H9 (cell line): ENCODE measurements around the gene PEAK3. TPM values are rescaled to one million over a fixed set of nuclear protein-coding genes. Genes with fewer than 3 reads are reported as not detected.

Experiments used
- DNase-seq: peaks from one replicate; pipeline ENCODE4 v3.0.0-alpha.2; 2017
- H2AFZ ChIP-seq: one replicate; pipeline ENCODE4 v1.6.1; 2013; ENCODE audit warnings: mild to moderate bottlenecking, low read length, control low read depth, moderate library complexity
- H2AK5ac ChIP-seq: 2 replicates; pipeline ENCODE4 v1.6.1; 2013; ENCODE audit warnings: low read length, control low read depth, mixed read lengths; ENCODE audit not compliant: insufficient read length
- H2BK120ac ChIP-seq: one replicate; pipeline ENCODE4 v1.6.1; 2013; ENCODE audit warnings: low read depth, mild to moderate bottlenecking, low read length, control low read depth, inconsistent platforms; ENCODE audit not compliant: poor library complexity, severe bottlenecking
- H2BK12ac ChIP-seq: 2 replicates; pipeline ENCODE4 v1.6.1; 2013; ENCODE audit warnings: low read length, control low read depth, mixed read lengths, low read depth; ENCODE audit not compliant: insufficient read length
- H2BK15ac ChIP-seq: 2 replicates; pipeline ENCODE4 v1.6.1; 2013; ENCODE audit warnings: low read depth, low read length, control low read depth
- H2BK20ac ChIP-seq: one replicate; pipeline ENCODE4 v1.6.1; 2013; ENCODE audit warnings: low read depth, mild to moderate bottlenecking, low read length, control low read depth, inconsistent platforms; ENCODE audit not compliant: poor library complexity, severe bottlenecking
- H2BK5ac ChIP-seq: 2 replicates; pipeline ENCODE4 v1.6.1; 2013; ENCODE audit warnings: low read length, control low read depth, mixed read lengths; ENCODE audit not compliant: insufficient read length
- H3K14ac ChIP-seq: 2 replicates; pipeline ENCODE4 v1.6.1; 2013; ENCODE audit warnings: low read length, control low read depth; ENCODE audit not compliant: insufficient read depth
- H3K18ac ChIP-seq: 2 replicates; pipeline ENCODE4 v1.6.1; 2013; ENCODE audit warnings: low read depth, mild to moderate bottlenecking, mixed read lengths, low read length, control low read depth; ENCODE audit not compliant: insufficient read length
- H3K23ac ChIP-seq: 2 replicates; pipeline ENCODE4 v1.6.1; 2013; ENCODE audit warnings: low read length, control low read depth, mixed read lengths, low read depth; ENCODE audit not compliant: insufficient read length
- H3K23me2 ChIP-seq: 2 replicates; pipeline ENCODE4 v1.6.1; 2013; ENCODE audit warnings: low read depth, mild to moderate bottlenecking, mixed read lengths, low read length, control low read depth; ENCODE audit not compliant: insufficient read length, poor library complexity, severe bottlenecking
- H3K27ac ChIP-seq: 2 replicates; pipeline ENCODE4 v1.5.1; 2013; ENCODE audit warnings: low read length, control low read depth, mixed read lengths, low read depth; ENCODE audit not compliant: insufficient read length
- H3K27me3 ChIP-seq: 2 replicates; pipeline ENCODE4 v1.6.1; 2013; ENCODE audit warnings: low read length, control low read depth, inconsistent platforms; ENCODE audit not compliant: insufficient read depth
- H3K4ac ChIP-seq: 2 replicates; pipeline ENCODE4 v1.6.1; 2013; ENCODE audit warnings: low read depth, mild to moderate bottlenecking, control low read depth, inconsistent platforms, low read length, moderate library complexity
- H3K4me1 ChIP-seq: 2 replicates; pipeline ENCODE4 v1.6.1; 2013; ENCODE audit warnings: low read length, control low read depth, inconsistent platforms; ENCODE audit not compliant: insufficient read depth
- H3K4me2 ChIP-seq: 2 replicates; pipeline ENCODE4 v1.6.1; 2013; ENCODE audit warnings: low read length, control low read depth, mixed read lengths; ENCODE audit not compliant: insufficient read length, insufficient read depth
- H3K56ac ChIP-seq: 2 replicates; pipeline ENCODE4 v1.6.1; 2013; ENCODE audit warnings: low read depth, mild to moderate bottlenecking, mixed read lengths, low read length, control low read depth; ENCODE audit not compliant: insufficient read length
- H3K79me1 ChIP-seq: 2 replicates; pipeline ENCODE4 v1.6.1; 2013; ENCODE audit warnings: low read depth, mild to moderate bottlenecking, moderate library complexity, low read length, control low read depth, inconsistent platforms; ENCODE audit not compliant: insufficient read depth, poor library complexity, severe bottlenecking
- H3K79me2 ChIP-seq: 2 replicates; pipeline ENCODE4 v1.6.1; 2013; ENCODE audit warnings: low read length, control low read depth, inconsistent platforms; ENCODE audit not compliant: insufficient read depth
- H3K9ac ChIP-seq: 2 replicates; pipeline ENCODE4 v1.6.1; 2013; ENCODE audit warnings: low read length, control low read depth, mixed read lengths; ENCODE audit not compliant: insufficient read length; ENCODE audit errors: extremely low read depth
- H3K9me3 ChIP-seq: one replicate; pipeline ENCODE4 v1.6.1; 2013; ENCODE audit warnings: low read depth, low read length, inconsistent platforms; ENCODE audit not compliant: control insufficient read depth
- H3T11ph ChIP-seq: one replicate; pipeline ENCODE4 v1.6.1; 2013; ENCODE audit warnings: mild to moderate bottlenecking, low read length, control low read depth, inconsistent platforms
- H4K20me1 ChIP-seq: one replicate; pipeline ENCODE4 v1.6.1; 2013; ENCODE audit not compliant: control insufficient read depth, insufficient read length, insufficient read depth
- H4K5ac ChIP-seq: 2 replicates; pipeline ENCODE4 v1.6.1; 2013; ENCODE audit warnings: low read depth, mild to moderate bottlenecking, mixed read lengths, low read length, control low read depth; ENCODE audit not compliant: insufficient read length
- H4K8ac ChIP-seq: replicated peaks from 2 replicates; pipeline ENCODE4 v1.6.1; 2013; ENCODE audit warnings: low read length, control low read depth, mixed read lengths, low read depth; ENCODE audit not compliant: insufficient read length
- H4K91ac ChIP-seq: 2 replicates; pipeline ENCODE4 v1.6.1; 2013; ENCODE audit warnings: low read depth, mild to moderate bottlenecking, moderate library complexity, mixed read lengths, low read length, control low read depth; ENCODE audit not compliant: insufficient read length
- H3K27ac Mint-ChIP-seq, 3 experiments: 2 replicates in 2 of 3; 3 replicates in 1 of 3; pipeline ENCODE4 v1.8.0; 2020 to 2021; ENCODE audit warnings: mixed read lengths in 3 of 3, mild to moderate bottlenecking in 1 of 3, moderate library complexity in 1 of 3
- H3K27me3 Mint-ChIP-seq: 2 replicates; pipeline ENCODE4 v1.8.0; 2021; ENCODE audit warnings: low read depth, mild to moderate bottlenecking, moderate library complexity, mixed read lengths
- H3K36me3 Mint-ChIP-seq, 3 experiments: 2 replicates in 2 of 3; 3 replicates in 1 of 3; pipeline ENCODE4 v1.8.0; 2020 to 2021; ENCODE audit warnings: low read depth in 3 of 3, mixed read lengths in 3 of 3; ENCODE audit not compliant: insufficient read depth in 1 of 3
- H3K4me1 Mint-ChIP-seq, 2 experiments: 2 replicates each; pipeline ENCODE4 v1.8.0; 2020; ENCODE audit warnings: mixed read lengths in 2 of 2
- H3K4me3 Mint-ChIP-seq, 2 experiments: 2 replicates in 1 of 2; 3 replicates in 1 of 2; pipeline ENCODE4 v1.8.0; 2020 to 2021; ENCODE audit warnings: mild to moderate bottlenecking in 2 of 2, mixed read lengths in 2 of 2, moderate library complexity in 1 of 2
- H3K9me3 Mint-ChIP-seq, 2 experiments: 2 replicates in 1 of 2; 3 replicates in 1 of 2; pipeline ENCODE4 v1.8.0; 2020; ENCODE audit warnings: mild to moderate bottlenecking in 2 of 2, mixed read lengths in 2 of 2, moderate library complexity in 1 of 2
- CTCF ChIP-seq: fragments of 200-600 bp; sonication (generic); conservative IDR thresholded peaks from 3 replicates; pipeline ENCODE4 v1.8.0; 2021; ENCODE audit warnings: antibody characterized with exemption, mild to moderate bottlenecking
- WGBS: extraction: QIAGEN DNeasy Blood & Tissue Kit; methylation state at CpG from one replicate; pipeline ENCODE4 v1.1.7; 2013; ENCODE audit warnings: missing lambda C conversion rate, low lambda C conversion rate, mixed read lengths; ENCODE audit not compliant: insufficient read length; ENCODE audit errors: extremely low coverage; 5-methylcytosine and 5-hydroxymethylcytosine counted together
- total RNA-seq: library from RNA; stranded (reverse); gene quantifications from 2 replicates; pipeline ENCODE4 v1.2.1, GENCODE V29; 2021

Gene PEAK3
- total RNA-seq, 1 experiment from 2014 or later = not detected

- Histone ChIP-seq H2AFZ (no peak overlapping the region), H3K14ac (no peak overlapping the region), H2BK20ac (no peak overlapping the region), H3K4me2 (peak overlapping the region; percentile 65), H3K23me2 (no peaks in the 10 kb centered on the region), H3K23ac (no peak overlapping the region), H4K5ac (no peak overlapping the region), H2BK15ac (no peak overlapping the region), H3K18ac (no peak overlapping the region), H3K27ac (no peak overlapping the region), H2BK5ac (no peak overlapping the region), H4K20me1 (no peaks in the 10 kb centered on the region), H3K9ac (no peak overlapping the region), H4K91ac (no peak overlapping the region), H2AK5ac (no peak overlapping the region), H3K79me2 (no peaks in the 10 kb centered on the region), H3K79me1 (no peaks in the 10 kb centered on the region), H3K9me3 (no peaks in the 10 kb centered on the region), H2BK120ac (no peak overlapping the region), H3K4ac (no peak overlapping the region), H3K56ac (no peak overlapping the region), H4K8ac (no peak overlapping the region), H3K4me1 (no peaks in the 10 kb centered on the region), H3K27me3 (peaks cover 35% of the 10 kb centered on the region; the same call in 1 of the 2 replicates), H2BK12ac (no peak overlapping the region), H3T11ph (no peak overlapping the region)
- Mint-ChIP-seq H3K36me3 (peaks cover 0 to 7% (median 4%) of the 10 kb centered on the region in 3 experiments; a peak in 3 of 7 replicates), H3K4me3 (peak overlapping the region; percentile 52 to 82), H3K4me1 (peaks cover 7 to 18% of the 10 kb centered on the region in 2 experiments; a peak in 3 of 4 replicates), H3K27me3 (peaks cover 95% of the 10 kb centered on the region), H3K9me3 (peaks cover 5 to 6% of the 10 kb centered on the region in 2 experiments; a peak in 3 of 5 replicates), H3K27ac (no peak overlapping the region)
- no peak for DNase-seq
- TF ChIP-seq CTCF = no peak
- no CpG with 5 or more reads among the region's 74 CpGs for WGBS
Observed at GRCh38 chr19:2289714-2290435, 7.9 kb upstream of the PEAK3 start.
